ENCODE data around the gene MED8.

MED8 gene

DNA sequence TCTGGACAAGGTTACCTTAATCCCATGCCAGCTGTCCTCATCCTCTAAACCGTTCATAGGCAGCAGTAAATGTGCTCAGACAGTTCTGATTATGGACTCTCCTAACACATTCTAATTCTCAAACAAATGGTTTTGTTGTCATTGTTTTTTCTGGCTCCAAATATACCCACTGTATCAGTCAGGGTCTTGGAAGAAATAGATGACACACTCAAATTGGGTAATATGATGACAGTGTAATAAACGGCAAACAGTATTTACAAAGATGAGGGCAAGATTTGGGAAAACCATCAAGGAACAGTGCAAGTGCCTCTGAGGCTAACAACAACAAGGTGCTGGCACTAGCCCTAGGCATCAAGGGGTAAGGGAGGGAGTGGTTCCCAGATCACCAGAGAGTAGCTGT lies 35.1 kb downstream of the MED8 start:
- TF ChIP-seq, protein P1, sequence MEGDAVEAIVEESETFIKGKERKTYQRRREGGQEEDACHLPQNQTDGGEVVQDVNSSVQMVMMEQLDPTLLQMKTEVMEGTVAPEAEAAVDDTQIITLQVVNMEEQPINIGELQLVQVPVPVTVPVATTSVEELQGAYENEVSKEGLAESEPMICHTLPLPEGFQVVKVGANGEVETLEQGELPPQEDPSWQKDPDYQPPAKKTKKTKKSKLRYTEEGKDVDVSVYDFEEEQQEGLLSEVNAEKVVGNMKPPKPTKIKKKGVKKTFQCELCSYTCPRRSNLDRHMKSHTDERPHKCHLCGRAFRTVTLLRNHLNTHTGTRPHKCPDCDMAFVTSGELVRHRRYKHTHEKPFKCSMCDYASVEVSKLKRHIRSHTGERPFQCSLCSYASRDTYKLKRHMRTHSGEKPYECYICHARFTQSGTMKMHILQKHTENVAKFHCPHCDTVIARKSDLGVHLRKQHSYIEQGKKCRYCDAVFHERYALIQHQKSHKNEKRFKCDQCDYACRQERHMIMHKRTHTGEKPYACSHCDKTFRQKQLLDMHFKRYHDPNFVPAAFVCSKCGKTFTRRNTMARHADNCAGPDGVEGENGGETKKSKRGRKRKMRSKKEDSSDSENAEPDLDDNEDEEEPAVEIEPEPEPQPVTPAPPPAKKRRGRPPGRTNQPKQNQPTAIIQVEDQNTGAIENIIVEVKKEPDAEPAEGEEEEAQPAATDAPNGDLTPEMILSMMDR (IDR thresholded peaks at IDR 0.05; ENCODE audit: control insufficient read depth, extremely low read depth, insufficient read depth) = no peak

DNA sequence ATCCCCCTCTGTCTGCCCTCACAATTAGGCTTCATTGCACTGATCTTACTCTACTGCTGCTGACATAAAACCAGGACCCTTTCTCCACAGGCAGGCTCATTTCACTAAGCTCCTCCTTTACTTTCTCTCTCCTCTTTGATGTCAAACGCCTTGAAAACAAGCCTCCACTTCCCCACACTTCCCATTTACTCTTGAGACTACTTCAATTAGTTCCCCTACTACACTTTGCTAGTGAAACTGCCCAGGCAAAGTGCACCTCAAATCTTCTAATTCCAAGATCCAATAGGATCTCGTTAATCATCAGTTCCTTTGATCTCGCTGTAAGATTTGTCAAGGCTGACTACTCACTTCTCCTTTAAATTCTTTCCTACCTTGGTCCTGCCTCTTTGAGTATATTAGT lies 36.7 kb downstream of the MED8 start:
- TF ChIP-seq, protein P1 (IDR thresholded peaks at IDR 0.05; ENCODE audit: control insufficient read depth, extremely low read depth, insufficient read depth) = no peak
- no peak overlapping the region for H3K4me3 ChIP-seq (ENCODE audit: low read depth, low read length)

More for the DNA sequence above, 35.1 kb downstream of the MED8 start:
- no peak overlapping the region for H3K4me3 ChIP-seq (ENCODE audit: low read depth, low read length)
- no peak for DNase-seq (ENCODE audit: low read depth)

DNA sequence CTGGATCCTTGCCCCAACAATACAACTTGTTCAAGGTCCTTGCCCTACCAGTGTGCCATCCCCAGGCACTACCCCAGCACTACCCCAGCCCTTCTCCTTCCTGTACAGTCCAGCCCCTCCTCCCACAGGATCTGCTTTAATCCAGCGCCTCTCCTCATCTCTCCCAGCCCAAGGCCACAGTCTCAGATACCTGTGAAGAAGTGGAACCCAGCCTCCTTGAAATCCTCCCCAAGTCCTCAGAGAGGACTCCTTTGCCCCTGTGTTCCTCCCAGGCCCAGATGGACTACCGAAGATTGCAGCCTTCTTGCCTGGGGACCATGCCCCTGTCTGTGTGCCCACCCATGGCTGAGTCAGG lies 37.3 kb downstream of the MED8 start:
- H3K4me3 ChIP-seq (ENCODE audit: low read depth, low read length) = no peak overlapping the region
- TF ChIP-seq, protein P1 (IDR thresholded peaks at IDR 0.05; ENCODE audit: control insufficient read depth, extremely low read depth, insufficient read depth) = no peak
- DNase-seq (ENCODE audit: low read depth) = no peak

More for the DNA sequence above, 36.7 kb downstream of the MED8 start:
- no peak for DNase-seq (ENCODE audit: low read depth)

DNA sequence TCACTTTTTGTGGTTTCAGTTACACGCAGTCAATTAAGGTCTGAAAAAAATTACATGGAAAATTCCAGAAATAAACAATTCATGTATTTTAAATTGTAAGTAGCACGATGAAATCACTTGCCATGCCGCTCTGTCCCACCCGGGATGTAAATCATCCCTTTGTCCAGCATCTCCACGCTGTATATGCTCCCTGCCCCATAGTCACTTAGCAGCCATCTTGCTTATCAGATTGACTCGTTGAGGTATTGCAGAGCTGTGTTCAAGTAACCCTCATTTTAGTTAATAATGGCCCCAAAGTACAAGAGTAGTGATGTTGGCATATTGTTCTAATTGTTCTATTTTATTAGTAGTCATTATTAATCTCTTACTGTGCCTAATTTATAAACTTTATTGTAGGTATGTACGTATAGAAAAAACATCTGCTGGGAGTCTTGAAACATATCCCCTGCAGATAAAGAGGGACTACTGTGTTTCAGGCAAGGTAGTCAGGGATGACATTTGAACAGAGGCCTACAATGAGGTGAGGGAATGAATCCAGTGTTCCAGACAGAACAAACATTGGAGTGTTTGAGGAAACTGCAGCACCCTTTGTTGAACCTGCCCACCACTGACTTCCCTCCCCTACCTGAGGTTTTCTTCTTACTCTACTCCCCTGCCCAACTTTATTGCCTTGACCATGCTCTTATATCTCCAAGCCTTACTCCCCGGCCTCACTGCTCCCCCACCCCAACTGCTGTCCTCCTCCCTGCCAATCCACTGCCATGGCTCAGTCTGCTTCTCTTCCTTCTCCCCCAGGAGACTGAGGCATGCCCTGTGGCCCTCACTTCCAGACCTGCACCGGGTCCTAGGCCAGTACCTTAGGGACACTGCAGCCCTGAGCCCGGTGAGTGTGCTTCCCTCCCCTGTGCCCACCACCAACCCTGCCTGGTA lies 37.9 kb downstream of the MED8 start:
- TF ChIP-seq, protein P1 (IDR thresholded peaks at IDR 0.05; ENCODE audit: control insufficient read depth, extremely low read depth, insufficient read depth) = no peak
- H3K4me3 ChIP-seq (ENCODE audit: low read depth, low read length) = no peak overlapping the region
- no peak for DNase-seq (ENCODE audit: low read depth)

DNA sequence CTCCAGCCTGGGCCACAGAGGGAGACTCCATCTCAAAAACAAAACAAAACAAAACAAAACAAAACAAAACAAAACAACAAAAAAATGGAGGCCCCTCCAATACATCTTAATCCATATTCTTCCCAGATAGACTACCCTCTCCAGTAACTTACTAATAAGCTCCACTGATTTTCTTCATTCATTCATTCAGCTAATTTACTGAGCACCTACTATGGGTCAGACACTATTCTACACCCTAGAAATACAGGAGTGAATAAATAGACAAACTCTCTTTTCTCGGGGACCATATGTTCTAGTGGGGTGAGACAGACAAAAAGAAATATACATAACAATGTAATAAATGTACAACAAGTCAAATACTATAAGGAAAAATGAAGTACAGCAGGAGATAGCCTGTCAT lies 38.6 kb downstream of the MED8 start:
- TF ChIP-seq, protein P1 (IDR thresholded peaks at IDR 0.05; ENCODE audit: control insufficient read depth, extremely low read depth, insufficient read depth) = no peak
- H3K4me3 ChIP-seq (ENCODE audit: low read depth, low read length) = no peak overlapping the region
- no peak for DNase-seq (ENCODE audit: low read depth)

DNA sequence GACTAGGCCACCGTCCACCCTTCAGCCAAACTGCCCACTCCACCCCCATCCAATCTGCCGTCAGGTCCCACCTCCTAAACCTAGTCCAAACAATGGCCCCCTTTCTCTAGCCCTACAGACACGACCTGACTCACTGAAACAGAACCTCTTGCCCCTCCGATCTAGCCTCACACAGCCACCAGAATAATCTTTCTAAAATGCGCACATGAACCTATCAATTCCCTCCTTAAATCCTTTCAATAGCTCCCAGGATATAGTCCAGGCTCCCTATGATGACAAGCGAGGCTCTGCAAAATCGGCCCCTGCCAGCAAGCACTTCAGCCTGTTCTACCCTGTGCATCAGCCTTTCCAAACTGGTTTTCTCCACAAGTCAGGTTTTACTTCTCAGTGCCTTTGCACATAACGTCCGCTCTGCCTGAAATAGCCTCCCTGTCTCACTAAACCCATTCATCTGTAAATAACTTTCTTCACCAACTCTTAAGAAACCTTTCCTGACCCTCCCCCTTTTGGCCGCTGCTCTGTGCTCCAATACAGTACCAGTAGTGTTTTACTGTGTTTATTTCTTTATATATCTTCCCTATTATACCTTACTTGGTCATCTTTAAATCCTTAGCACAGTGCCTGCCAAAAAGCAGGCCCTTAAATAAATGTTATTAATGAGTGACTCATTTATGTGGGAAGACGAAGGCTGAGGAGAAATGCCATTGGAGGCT lies 39.9 kb downstream of the MED8 start:
- peak; percentile 90 for DNase-seq (ENCODE audit: low read depth)
- TF ChIP-seq, protein P1 (IDR thresholded peaks at IDR 0.05; ENCODE audit: control insufficient read depth, extremely low read depth, insufficient read depth) = no peak
- peak overlapping the region; percentile 59 for H3K4me3 ChIP-seq (ENCODE audit: low read depth, low read length)
